K562 (cell line): ENCODE measurements around the gene PIK3R5.

Experiments used
- BMI1 ChIP-seq: fragments of 150-350 bp; IDR thresholded peaks from 2 replicates; pipeline ENCODE4 v1.6.1; 2014; ENCODE audit warnings: low read length
- CEBPG ChIP-seq, 3 experiments: fragments of 200-800 bp in 1 of 3; sonication (Bioruptor generic) in 1 of 3; sonication (generic) in 1 of 3; formaldehyde crosslinking in 1 of 3; IDR thresholded peaks in 2 of 3; conservative IDR thresholded peaks in 1 of 3; 2 replicates each; pipeline versions ENCODE4 v1.6.1 to v1.8.0; 2016 to 2022; ENCODE audit warnings: missing compliant biosample characterization in 2 of 3, missing genetic modification characterization in 2 of 3, mild to moderate bottlenecking in 1 of 3, missing genetic modification reagents in 1 of 3
- MCM7 ChIP-seq, 2 experiments: fragments of 450-650 bp; IDR thresholded peaks; 2 replicates each; pipeline ENCODE4 v1.6.1; 2016 to 2018
- ZNF778 ChIP-seq: fragments of 450-650 bp; formaldehyde crosslinking; IDR thresholded peaks from 2 replicates; pipeline ENCODE4 v1.4.0; 2020; ENCODE audit warnings: mild to moderate bottlenecking, moderate library complexity
- TF ChIP-seq, protein P1 (sequence below), 3 experiments: IDR thresholded peaks in 2 of 3; conservative IDR thresholded peaks in 1 of 3; 2 replicates each; pipeline ENCODE4 v1.5.1; 2011 to 2012; ENCODE audit warnings: low read length in 3 of 3, mild to moderate bottlenecking in 3 of 3, control low read depth in 2 of 3, improper control_type of control experiment in 1 of 3, inconsistent platforms in 1 of 3, low read depth in 1 of 3, mixed read lengths in 1 of 3, moderate library complexity in 1 of 3; ENCODE audit not compliant: insufficient read depth in 2 of 3
- TF ChIP-seq, protein P2 (sequence below): sonication (generic); formaldehyde crosslinking; IDR thresholded peaks from 2 replicates; pipeline ENCODE4 v1.5.0; 2020; ENCODE audit warnings: missing genetic modification reagents
- TF ChIP-seq, protein P3 (sequence below), 2 experiments: fragments of 200-800 bp in 1 of 2; sonication (Bioruptor generic) in 1 of 2; sonication (generic) in 1 of 2; formaldehyde crosslinking in 1 of 2; IDR thresholded peaks in 1 of 2; conservative IDR thresholded peaks in 1 of 2; 2 replicates each; pipeline versions ENCODE4 v1.5.0 to v1.6.1; 2016 to 2020; ENCODE audit warnings: missing compliant biosample characterization in 1 of 2, missing genetic modification characterization in 1 of 2, missing genetic modification reagents in 1 of 2
- TF ChIP-seq, protein P4 (sequence below): fragments of 450-650 bp; formaldehyde crosslinking; IDR thresholded peaks from 2 replicates; pipeline ENCODE4 v1.4.0; 2020; ENCODE audit warnings: mild to moderate bottlenecking, mixed read lengths

DNA sequence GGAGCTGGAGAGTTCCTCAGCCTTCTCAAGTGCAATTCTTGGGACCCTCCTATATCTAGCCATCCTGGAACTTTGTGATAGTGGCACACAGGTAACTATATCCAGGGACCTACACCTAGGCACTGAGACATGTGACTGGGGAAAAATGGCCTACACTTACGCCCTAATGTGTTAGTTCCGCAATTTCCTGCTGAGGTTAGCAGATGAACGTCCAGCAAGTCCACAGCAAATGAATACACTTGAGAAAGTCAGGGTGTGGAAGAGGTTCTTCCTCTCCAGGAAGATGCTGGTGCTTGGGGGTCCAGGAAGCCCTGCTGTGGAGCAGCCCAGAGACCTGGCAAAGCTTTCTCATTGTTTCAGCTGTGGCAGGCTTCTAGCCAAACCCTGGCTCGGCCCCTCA lies 20.8 kb downstream of the PIK3R5 start:
- no peak for TF ChIP-seq MCM7 (IDR thresholded peaks at IDR 0.05)
- TF ChIP-seq, protein P1, sequence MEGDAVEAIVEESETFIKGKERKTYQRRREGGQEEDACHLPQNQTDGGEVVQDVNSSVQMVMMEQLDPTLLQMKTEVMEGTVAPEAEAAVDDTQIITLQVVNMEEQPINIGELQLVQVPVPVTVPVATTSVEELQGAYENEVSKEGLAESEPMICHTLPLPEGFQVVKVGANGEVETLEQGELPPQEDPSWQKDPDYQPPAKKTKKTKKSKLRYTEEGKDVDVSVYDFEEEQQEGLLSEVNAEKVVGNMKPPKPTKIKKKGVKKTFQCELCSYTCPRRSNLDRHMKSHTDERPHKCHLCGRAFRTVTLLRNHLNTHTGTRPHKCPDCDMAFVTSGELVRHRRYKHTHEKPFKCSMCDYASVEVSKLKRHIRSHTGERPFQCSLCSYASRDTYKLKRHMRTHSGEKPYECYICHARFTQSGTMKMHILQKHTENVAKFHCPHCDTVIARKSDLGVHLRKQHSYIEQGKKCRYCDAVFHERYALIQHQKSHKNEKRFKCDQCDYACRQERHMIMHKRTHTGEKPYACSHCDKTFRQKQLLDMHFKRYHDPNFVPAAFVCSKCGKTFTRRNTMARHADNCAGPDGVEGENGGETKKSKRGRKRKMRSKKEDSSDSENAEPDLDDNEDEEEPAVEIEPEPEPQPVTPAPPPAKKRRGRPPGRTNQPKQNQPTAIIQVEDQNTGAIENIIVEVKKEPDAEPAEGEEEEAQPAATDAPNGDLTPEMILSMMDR (IDR thresholded peaks at IDR 0.05 in 2 of 3, conservative IDR thresholded peaks at IDR 0.05 in 1 of 3; ENCODE audit: insufficient read depth in 2 of 3, low read depth in 1 of 3, low read length in 3 of 3), result no peak
- TF ChIP-seq, protein P2, sequence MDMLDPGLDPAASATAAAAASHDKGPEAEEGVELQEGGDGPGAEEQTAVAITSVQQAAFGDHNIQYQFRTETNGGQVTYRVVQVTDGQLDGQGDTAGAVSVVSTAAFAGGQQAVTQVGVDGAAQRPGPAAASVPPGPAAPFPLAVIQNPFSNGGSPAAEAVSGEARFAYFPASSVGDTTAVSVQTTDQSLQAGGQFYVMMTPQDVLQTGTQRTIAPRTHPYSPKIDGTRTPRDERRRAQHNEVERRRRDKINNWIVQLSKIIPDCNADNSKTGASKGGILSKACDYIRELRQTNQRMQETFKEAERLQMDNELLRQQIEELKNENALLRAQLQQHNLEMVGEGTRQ (CRISPR knock-in tag), result no peak
- no peak for TF ChIP-seq BMI1
- no peak for TF ChIP-seq CEBPG (CRISPR knock-in tag; IDR thresholded peaks at IDR 0.05)
- TF ChIP-seq CEBPG (tag; conservative IDR thresholded peaks at IDR 0.05 in 1 of 2, IDR thresholded peaks at IDR 0.05 in 1 of 2), result no peak
- TF ChIP-seq, protein P3, sequence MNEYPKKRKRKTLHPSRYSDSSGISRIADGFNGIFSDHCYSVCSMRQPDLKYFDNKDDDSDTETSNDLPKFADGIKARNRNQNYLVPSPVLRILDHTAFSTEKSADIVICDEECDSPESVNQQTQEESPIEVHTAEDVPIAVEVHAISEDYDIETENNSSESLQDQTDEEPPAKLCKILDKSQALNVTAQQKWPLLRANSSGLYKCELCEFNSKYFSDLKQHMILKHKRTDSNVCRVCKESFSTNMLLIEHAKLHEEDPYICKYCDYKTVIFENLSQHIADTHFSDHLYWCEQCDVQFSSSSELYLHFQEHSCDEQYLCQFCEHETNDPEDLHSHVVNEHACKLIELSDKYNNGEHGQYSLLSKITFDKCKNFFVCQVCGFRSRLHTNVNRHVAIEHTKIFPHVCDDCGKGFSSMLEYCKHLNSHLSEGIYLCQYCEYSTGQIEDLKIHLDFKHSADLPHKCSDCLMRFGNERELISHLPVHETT (CRISPR knock-in tag; conservative IDR thresholded peaks at IDR 0.05 in 1 of 2, IDR thresholded peaks at IDR 0.05 in 1 of 2), result no peak
- TF ChIP-seq ZNF778 (CRISPR knock-in tag), result no peak
- TF ChIP-seq, protein P4, sequence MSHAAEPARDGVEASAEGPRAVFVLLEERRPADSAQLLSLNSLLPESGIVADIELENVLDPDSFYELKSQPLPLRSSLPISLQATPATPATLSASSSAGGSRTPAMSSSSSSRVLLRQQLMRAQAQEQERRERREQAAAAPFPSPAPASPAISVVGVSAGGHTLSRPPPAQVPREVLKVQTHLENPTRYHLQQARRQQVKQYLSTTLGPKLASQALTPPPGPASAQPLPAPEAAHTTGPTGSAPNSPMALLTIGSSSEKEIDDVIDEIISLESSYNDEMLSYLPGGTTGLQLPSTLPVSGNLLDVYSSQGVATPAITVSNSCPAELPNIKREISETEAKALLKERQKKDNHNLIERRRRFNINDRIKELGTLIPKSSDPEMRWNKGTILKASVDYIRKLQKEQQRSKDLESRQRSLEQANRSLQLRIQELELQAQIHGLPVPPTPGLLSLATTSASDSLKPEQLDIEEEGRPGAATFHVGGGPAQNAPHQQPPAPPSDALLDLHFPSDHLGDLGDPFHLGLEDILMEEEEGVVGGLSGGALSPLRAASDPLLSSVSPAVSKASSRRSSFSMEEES, result no peak
